OCI-M1 (cell line): ENCODE measurements around the gene EYS.

Experiments used
- DNase-seq: peaks from one replicate; lab custom pipeline; 2025; lab: John Stamatoyannopoulos, UW

The EYS gene

DNA sequence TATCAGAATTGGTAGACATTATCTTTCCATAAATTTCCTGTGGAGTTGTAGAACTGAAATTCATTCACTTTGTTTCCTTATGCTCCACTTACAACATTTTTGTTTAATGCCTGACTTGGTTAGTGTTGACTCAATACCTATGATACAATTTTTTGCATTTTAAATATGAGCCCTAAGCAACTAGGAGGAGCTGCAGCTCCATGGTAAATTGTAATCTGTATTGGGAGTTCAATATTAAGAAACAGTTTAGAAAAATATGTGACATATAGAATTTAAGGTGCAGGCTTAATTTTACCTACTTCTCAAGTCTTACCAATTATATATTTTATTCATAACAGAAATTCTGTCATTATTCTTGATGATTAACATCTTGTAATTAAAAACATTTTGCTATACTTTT, 868.3 kb downstream of the EYS start:
- DNase-seq: peak; percentile 50

DNA sequence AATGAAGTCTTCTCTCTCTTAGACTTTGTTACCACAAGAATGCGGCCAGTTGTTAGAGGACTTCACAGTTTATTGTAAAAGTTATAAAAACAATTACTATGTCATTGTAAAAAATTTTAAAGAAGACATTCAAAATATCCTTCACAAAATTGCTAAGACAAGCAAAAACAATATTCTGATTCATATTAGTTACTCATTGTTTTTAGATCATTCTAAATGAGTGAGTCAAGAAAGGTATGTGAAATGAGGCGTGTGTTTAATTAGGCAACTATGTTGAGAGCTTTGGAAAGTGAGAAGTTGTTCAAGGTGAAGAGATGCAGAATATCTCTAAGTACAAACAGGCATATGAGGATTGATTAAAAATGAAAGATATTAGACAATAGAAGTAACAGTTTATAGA, 875.3 kb downstream of the EYS start:
- DNase-seq: no peak

DNA sequence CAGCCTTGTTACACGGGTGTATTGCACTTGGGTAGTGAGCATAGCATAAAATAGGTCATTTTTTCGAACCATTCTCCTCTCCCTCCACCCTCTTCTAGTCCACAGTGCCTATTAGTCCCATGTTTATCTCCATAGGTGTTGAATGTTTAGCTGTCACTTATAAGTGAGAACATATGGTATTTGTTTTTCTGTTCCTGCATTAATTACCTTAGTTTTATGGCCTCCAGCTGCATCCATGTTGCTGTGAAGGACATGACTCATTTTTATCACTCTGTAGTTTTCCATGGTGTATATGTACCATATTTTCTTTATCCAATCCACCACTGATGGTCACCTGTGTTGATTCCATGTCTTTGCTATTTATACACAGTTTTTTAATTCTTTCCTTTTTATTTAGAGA, 889.5 kb downstream of the EYS start:
- no peak for DNase-seq

DNA sequence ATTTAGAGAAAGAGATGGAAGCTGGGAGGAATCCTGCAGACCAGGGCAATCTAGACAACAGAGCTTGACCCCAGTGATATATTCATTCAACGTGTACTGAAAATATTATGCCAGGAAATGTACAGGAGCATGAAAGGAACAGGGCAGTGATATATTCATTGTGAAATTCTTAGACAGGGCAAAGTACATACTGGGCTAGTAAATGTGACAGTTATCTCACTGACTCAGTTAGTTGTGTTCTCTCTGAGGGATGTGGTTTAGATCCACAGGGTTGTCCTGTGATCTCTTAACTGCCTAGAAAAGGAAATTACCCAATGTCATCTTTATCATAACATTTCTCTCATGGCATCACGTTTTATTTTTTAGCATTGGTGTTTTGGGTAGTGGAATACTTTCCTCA, 891.3 kb downstream of the EYS start:
- peak; percentile 72 for DNase-seq

DNA sequence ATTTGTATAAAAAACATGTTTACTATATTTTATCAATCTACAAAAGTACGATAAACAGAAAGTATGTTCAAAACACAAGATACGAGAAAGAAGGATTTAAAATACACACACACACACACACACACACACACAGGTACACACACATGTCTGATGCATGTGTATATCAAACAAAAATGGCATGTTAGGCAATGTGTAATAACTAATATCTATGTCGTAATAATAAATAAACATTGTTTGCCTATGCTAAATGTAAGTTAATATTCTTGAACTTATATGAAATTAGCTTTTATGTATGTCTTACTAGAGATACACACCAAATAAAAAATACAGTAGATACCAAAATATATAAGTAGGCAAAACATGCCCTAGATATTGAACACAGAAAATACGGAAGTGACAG, 894.9 kb downstream of the EYS start:
- DNase-seq: no peak

DNA sequence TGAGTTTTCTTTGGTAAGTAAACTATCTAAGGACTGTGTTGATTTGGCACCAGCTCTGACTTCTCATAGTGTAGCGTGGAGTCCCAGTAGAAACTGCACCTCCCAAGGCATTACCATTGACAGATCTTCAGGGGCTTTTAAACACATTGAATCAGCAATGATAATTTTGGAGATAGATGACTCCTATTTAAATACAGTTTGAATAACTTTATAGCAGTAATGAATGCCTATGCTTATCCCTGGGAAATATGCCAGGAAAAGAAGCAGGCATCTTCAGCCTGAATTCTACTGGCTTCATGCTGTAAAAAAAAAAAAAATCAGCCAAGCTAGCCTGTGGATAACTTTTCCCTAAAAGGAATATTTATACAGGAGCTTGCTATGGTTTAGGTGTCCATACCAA, 895.9 kb downstream of the EYS start:
- DNase-seq: no peak

DNA sequence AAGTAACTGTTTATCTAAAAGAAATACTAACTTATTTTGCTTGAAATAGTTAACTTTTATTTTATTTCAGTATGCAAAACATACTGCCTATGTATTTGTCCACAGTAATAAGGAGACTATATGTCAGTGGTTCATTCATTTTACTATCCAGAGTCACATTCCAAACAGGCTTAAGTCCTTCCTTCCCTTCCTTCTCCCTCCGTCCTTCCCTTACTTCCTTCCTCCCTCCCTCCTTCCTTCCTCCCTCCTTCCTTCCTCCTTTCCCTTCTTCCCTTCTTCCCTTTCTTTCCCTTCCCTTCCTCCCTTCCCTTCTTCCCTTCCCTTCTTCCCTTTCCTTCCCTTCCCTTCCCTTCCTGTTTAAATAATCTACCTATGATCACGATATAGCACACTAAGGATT, 899.2 kb downstream of the EYS start:
- no peak for DNase-seq

DNA sequence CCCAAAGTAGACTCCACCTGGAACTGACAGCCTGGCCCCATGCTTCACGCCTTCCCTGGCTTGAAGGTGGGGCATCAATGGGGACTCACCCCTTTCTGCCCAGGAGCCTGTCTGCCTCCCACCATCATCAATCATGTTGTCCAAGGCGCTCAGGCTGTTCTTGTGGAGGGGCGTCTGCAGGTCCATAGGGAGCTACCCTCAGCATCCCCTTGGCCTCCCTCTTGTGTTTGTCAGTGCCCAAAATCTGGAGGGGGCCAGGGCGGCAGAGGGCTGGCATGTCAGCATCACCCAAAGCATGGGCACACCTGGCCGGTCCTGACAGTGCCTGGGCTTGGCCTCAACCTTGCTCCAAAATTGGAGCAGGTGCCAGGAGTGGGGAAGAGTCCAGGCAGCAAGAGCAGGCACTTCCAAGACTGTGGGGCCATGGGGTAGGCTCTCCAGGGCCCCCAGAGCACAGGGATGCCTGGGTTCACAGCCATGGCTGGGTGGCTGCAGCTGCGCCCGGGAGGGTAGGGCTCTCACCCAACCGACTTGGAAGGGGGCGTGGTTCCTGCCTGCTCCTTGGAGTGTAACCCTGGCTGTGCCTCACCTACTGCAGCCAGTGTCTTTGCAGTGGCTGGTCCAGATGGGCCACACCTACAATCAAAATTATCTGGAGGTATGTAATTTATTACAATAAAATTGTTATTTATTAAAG, 903.4 kb downstream of the EYS start:
- DNase-seq: no peak

DNA sequence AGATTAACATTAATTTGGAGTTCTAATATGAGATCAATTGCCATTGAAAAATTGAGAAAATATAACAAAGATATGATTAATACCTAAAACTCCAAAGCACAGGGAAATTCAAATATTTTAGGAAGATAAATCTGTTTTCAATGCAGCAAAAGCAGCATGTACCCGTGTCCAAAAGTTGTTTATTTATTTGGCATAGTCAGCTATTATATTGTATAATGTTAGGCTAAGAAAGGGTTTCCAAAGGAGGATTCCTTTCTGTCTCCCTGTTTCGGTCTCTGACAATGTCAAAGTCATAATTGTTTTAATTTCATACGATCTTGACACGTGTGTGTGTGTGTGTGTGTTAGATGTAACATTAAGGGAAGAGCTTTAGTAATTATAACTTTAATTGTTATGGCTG, 914.5 kb downstream of the EYS start:
- DNase-seq: no peak

DNA sequence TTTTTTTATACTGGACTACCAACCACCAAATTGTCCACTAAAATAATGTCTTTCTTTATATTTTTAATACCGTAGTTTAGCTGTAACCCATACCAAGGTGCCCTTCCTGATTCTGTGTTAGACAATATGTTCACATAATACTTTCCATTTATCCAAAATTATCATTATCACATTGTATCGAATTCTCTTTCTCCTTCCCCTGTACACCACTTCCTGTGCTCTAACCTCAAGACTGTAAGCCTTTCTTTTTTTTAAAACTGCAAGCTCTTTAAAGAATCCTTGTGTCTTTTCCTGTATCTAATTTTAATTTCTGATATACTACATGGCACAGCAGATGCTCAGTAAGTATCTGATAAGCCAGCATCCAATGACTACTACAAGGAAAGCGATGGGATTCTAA, 917.5 kb downstream of the EYS start:
- DNase-seq: peak; percentile 44

DNA sequence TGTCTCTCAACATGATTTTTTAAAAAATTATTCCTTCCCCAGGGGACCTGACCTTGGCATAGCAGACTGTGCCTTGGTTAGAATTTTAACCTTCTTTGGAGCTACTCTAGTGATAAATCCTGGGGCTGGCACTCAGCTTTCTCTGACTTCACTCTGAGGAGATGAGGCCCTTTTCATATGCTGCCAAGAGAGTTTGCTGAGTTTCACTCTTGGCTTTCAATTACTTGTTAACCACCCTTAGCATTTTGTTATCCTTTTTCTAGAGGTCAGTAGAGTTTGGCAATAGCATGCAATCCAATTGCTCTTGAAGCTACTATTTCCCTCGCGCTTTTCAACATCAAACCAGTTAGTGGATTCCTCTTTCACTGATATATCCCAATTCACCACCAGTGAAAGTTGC, 920.3 kb downstream of the EYS start:
- no peak for DNase-seq

DNA sequence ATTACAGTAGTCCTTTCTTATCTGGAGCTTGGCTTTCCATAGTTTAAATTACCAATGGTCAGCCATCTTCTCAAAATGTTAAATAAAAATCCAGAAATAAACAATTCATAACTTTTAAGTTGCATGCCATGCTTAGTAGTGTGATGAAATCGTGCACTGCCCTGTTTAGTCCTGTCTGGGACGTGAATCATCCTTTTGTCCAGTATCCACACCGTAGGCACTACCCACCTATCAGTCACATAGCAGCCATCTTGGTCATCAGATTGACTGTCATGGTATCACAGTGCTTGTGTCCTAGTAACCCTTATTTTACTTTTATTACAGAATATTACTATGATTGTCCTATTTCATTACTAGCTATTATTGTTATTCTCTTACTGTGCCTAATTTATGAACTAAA, 924.1 kb downstream of the EYS start:
- no peak for DNase-seq

DNA sequence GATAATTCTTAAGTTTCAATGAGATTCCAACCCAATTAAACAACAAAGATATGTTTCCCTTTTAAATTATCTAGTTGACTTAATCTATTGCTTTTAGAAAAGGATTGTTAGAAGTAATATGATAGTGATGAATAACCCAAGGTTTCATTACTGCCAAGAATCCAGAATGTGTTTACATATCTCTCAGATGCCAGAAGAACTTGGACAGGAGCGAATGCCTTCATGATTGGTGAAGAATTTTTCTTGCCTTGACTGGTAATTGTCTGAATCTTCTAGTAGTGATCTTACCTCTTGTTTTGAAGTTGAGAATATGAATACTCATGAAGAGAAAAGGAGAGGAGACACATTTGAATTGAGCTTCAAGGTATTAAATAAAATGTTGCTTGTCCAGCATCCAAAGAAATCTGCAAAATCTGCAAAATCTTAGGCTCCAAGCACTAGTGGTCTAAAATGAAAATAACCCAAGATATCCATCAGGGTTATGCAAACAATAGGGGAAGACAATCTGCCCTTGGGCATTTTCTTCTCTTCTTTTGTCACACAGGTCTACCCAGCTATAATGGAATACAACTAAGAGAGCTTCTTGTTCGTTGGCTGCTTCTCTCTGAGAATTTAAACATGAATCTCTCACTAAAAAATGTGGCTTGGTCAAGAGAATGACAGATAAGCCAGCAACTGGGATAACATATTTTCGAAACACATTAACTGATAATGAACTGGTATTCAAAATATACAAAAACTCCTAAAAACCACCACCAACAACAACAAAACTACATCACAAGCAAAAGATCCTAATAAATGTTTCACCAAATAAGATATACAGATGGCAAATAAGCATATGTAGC, 928.9 kb downstream of the EYS start:
- no peak for DNase-seq

DNA sequence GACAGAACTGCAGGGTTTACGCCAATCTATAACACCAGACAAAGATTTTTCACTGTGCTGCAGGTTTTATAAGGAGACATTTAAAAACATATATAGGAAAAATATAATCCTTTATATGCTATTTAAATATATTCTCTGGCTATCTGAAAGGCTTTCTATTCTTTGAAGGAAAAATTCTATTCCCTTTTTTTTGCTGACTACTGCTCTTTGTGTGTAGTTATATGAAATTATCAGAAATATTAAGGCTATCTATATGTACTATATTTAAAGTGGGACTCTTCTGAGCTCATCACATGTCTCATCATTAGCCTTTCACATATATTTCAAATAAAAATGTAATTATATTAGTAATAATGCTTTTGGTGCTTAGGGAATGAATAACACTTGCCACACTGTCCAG, 930.7 kb downstream of the EYS start:
- no peak for DNase-seq

DNA sequence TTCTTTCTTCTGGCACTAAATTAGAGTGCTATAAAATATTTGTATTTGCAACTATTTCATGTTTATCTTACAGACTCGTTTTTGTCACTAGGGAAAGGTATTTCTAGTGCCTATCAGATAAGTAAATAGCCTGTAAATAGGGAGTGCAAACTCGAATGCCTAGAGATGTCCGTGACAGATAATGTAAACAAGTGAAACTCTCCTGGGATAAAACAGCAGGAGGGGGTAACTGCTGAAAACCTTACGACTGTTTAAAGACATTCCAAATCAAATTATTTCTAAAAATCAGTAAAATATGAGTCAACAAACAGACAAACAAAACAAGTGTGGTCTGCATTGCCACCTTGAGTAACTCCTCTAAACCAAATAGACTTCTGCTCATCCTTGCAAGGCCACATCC, 932.1 kb downstream of the EYS start:
- DNase-seq: no peak

DNA sequence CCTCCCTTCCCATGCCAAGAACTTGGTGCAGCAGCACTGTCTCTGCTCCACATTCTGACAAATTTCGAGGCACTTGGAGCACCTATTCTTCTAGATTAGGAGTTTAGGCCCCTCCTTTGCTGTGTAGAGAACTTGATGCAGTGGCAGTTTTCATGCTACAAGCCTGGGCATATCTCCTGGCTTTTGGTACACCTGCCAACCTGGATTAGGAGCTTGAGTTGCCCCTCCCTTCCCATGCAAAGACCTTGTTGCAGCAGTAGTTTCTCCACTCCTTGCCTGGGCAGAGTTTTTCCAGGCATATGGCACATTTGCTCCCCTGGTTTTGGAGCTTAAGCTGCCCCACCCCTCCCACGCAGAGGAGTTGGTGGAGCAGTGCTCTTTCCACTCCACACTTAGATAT, 956.1 kb downstream of the EYS start:
- no peak for DNase-seq

DNA sequence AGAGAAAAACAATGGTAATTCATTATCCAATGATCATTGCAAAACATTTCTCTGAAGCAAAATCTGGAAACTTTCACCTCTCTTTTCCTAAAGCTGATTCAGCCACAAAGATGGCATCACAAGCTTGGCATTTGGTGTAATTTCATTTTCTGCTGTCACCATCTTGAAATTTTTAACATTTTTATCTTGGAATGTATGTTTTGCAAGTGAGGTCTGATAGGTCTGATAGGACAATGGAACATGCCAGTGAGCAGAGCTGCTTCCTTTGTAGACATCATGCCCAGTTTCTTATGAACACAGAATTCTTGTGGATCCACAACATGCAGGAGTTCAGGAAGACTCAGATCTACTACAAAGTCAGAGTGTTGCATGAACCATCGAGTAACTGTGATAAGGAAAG, 969.6 kb downstream of the EYS start:
- DNase-seq: no peak

DNA sequence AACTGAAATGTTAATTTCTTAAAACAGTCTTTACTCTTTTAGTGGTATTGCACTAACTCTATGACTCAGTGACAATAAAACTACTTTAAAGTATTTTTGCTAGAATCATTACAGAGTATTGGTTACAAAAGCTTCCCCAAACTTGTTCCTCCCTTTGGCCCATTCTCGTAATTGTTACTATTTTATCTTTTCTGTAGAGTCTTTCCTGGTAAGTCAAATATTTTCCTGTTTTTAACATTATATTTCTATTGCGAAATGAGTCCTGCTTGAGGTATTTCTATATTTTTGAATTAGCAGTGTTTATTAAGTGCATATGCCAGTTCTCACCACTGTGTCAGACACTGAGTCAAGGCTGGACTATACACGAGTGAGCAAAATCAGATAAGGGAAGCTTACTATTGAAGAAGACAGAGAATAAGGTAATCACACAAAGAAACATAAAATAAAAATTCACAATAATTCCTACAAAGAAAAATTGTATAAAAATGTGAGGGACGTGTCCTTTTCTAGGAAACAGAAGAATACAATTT, 970.5 kb downstream of the EYS start:
- peak; percentile 31 for DNase-seq

DNA sequence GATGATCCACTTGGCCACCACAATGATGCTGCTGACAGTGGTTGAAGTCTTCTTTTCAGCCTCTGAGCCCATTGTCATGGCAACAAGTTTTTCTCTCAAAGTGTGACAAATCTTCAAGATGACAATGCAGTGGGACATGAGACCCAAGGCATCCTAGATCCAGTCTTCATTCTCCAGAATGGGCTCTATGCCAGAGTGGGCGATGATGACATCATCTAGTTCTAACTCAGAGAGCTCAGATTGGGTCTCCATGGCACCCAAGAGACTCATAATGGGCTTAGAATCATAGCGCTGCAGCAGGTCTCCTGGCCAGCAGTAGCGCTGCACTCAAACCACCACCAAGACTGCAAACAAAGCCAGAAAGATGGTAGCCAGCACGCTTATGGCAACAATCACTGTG, 973.6 kb downstream of the EYS start:
- DNase-seq: no peak

DNA sequence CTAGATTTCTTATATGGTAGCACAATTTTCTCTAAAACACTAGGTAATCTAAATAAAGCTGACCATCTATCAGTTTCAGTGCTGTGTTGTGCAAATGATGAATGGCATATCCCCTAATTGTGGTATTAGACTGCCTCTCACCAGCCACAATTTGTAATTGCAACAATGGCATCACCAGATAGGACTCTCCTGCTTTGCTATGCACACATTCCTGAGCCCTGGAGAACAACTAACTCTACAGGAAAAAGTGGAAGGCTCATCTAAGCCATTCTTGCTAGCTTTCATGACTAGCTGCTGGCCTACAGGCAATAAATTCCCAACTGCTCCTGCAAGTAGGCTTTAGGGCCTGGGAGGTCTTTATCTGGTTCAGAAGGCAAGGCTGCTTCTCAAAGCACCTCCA, 974.1 kb downstream of the EYS start:
- DNase-seq: peak; percentile 62

DNA sequence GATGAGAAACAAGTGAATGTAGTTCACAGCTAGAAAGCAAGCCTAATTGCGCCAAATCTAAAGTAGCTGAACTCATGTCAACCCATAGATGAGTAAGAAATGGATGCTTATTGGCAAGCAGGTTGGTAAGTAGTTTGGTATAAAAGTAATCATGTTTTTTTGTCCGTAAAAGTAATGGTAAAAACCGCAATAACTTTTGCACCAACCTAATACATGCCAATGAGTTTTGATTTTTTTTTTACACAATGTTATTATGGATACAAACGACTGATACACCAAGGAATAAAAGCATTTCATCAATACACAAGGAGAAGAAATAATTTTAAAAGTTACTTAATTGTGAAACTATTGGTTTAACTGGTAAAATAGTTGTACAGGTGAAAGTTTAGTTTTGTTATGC, 977.5 kb downstream of the EYS start:
- DNase-seq: no peak

DNA sequence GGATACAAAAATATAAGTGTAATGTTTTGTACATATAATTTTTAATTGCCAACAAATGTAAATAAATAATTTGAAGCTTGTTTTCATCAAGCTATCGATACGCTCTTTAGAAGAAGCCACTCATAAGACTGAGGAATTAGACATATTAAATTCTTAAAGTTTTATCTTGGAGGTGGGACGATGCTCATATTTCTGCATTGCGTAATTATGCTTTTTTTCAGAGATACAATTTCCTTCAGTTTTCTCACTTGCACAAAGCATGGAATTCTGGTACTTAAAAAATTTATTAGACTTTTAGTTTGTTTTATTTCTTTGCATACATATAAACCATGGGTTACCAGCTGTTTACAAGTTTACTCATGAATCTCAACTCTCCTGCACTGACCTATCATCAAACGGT, 980.0 kb downstream of the EYS start:
- no peak for DNase-seq

DNA sequence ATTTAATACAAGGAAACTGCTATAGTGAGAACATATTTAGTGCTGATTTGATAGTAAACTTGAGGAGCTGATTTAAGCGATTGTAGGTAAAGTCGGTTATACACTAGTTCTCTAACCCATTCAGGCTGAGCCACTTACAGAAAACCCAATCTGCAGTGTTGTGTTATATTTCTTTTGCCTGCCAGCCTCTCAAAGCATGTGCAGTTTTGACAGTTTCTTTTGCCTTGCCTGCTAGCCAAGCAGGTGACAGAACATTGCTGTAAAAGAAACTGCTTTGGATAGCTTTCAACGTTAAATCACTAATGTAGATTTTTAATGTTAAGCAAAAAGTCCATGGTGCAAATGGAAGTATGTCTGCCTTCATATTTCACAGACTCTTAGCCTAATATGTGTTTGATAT, 982.9 kb downstream of the EYS start:
- no peak for DNase-seq
